A549 treated with Hydrocortisone at 1 μM for 4 hours (cell line): ENCODE results near the gene ADGRG3. TPM values are rescaled to one million over a fixed set of nuclear protein-coding genes. Genes with fewer than 3 reads are reported as not detected.

Source experiments
- total RNA-seq: library from RNA; stranded (reverse); fragments of 200-300 nt; extraction: Qiagen RNA extraction; gene quantifications from 5 replicates; pipeline ENCODE4 v1.2.3, GENCODE V29; 2022

Gene ADGRG3, protein sequence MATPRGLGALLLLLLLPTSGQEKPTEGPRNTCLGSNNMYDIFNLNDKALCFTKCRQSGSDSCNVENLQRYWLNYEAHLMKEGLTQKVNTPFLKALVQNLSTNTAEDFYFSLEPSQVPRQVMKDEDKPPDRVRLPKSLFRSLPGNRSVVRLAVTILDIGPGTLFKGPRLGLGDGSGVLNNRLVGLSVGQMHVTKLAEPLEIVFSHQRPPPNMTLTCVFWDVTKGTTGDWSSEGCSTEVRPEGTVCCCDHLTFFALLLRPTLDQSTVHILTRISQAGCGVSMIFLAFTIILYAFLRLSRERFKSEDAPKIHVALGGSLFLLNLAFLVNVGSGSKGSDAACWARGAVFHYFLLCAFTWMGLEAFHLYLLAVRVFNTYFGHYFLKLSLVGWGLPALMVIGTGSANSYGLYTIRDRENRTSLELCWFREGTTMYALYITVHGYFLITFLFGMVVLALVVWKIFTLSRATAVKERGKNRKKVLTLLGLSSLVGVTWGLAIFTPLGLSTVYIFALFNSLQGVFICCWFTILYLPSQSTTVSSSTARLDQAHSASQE
- 0.41 to 0.88 TPM (median 0.46 TPM) in 5 replicates for total RNA-seq

GRCh38 chr16:57668263-57668571 is at the start of gene ADGRG3:
Gene ADGRG3 (plus strand): TSS chr16:57668306. CDS start chr16:57668348, 42 bp downstream.

GRCh38 chr16:57628008-57628781 is 39.9 kb upstream of the ADGRG3 start, which contains the start of gene ADGRG1:
Gene ADGRG1 (plus strand): TSS chr16:57628630. CDS start chr16:57650288, 21,658 bp downstream.

DNA sequence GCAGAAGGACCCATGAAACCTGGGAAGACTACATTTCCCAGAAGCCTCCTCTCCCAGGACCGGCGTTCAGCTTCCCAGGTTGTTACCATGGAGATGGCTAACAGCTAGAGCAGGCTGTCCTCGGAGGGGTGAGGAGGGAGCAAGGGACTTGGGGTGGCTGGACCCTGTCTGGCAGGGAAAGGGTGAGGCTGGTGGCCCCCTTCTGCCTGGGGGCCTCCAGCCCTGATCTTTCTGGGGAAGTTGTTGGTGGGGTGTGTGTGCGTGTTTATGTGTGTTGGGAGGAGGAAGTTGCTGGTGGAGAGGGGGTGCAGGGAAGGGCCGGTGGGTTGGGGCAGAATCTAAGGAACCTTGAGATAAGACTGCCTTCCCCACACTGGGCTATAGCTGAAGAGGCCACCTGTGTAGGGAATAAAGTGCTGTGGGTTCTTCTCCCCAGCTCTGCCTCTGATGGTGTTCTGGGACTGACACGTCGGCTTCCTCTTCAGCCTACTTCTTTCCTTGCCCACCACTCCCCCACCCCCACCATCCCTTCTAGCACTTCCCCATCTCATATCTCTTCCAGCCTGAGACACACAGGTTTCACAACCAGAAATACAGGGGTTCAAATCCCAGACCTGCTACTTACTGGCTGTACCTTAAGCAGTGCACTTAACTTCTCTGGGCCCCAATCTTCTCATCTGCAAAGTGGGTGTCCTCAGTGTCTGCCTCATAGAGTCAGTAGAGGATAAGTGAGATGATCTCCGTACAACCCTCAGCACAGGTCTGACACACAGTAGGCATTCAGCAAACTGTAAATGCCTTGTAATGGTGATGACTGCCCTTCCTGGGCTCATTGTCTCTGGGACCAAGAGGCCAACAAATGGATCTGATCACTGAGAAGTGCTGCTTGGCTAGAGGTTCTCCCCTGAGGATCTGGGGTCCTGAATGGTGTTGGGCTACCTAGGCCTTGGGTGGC is 26.9 kb downstream of the ADGRG3 start, which contains the start of gene DRC7:
TSS of gene DRC7 (plus strand) at position 82 of the 955 bp plus-strand sequence. CDS start 3,144 bp downstream, outside the sequence.

GRCh38 chr16:57735755-57736418 is 67.8 kb downstream of the ADGRG3 start, which contains the start of gene KATNB1:
Gene KATNB1 (plus strand): TSS chr16:57735770. CDS start chr16:57737244, 1,474 bp downstream.

Other genes starting within 250 kb of the ADGRG3 start
- 73.4 to 99.4 TPM (median 77.7 TPM) in 5 replicates for gene CIAPIN1, start 220.9 kb upstream of the ADGRG3 start, total RNA-seq
- 43.7 to 49.3 TPM (median 48.8 TPM) in 5 replicates for gene COQ9, start 220.8 kb upstream of the ADGRG3 start, total RNA-seq
- gene POLR2C, start 205.6 kb upstream of the ADGRG3 start, total RNA-seq, result 106 to 183 TPM (median 107 TPM) in 5 replicates
- 28.2 to 41.6 TPM (median 35.7 TPM) in 5 replicates for gene DOK4, start 181.8 kb upstream of the ADGRG3 start, total RNA-seq
- gene CCDC102A, start 131.7 kb upstream of the ADGRG3 start, total RNA-seq, result 6.8 to 10.1 TPM (median 7.3 TPM) in 5 replicates
- gene ADGRG5, start 125.7 kb upstream of the ADGRG3 start, total RNA-seq, result 0.06 to 0.09 TPM (median 0.08 TPM) in 4 of 5 replicates, not detected in the other
- 143 to 209 TPM (median 198 TPM) in 5 replicates for gene ADGRG1, start 39.7 kb upstream of the ADGRG3 start, total RNA-seq
- gene DRC7, start 26.5 kb downstream of the ADGRG3 start, total RNA-seq, result 0.06 to 0.23 TPM (median 0.10 TPM) in 4 of 5 replicates, not detected in the other
- 16.4 to 19.8 TPM (median 18.7 TPM) in 5 replicates for gene KATNB1, start 67.5 kb downstream of the ADGRG3 start, total RNA-seq
- 115 to 142 TPM (median 135 TPM) in 5 replicates for gene KIFC3, start 134.2 kb downstream of the ADGRG3 start, total RNA-seq